ENCODE results near the gene CCL25.

Gene CCL25

GRCh38 chr19:8079988-8080387 lies 27.4 kb downstream of the CCL25 start:
- no peak overlapping the region for H3K4me3 ChIP-seq (ENCODE audit: control insufficient read depth, low read depth, low read length)
- no peak for TF ChIP-seq CTCF (conservative IDR thresholded peaks at IDR 0.05; ENCODE audit: control insufficient read depth, insufficient read depth, low read depth, low read length)

GRCh38 chr19:8080832-8081231 lies 28.3 kb downstream of the CCL25 start:
- no peak for TF ChIP-seq CTCF (conservative IDR thresholded peaks at IDR 0.05; ENCODE audit: control insufficient read depth, insufficient read depth, low read depth, low read length)
- no peak overlapping the region for H3K4me3 ChIP-seq (ENCODE audit: control insufficient read depth, low read depth, low read length)
- DNase-seq (ENCODE audit: low read depth), result no peak

More at GRCh38 chr19:8079988-8080387, 27.4 kb downstream of the CCL25 start:
- DNase-seq (ENCODE audit: low read depth), result no peak

GRCh38 chr19:8081569-8082550 lies 29.3 kb downstream of the CCL25 start:
- TF ChIP-seq CTCF (conservative IDR thresholded peaks at IDR 0.05; ENCODE audit: control insufficient read depth, insufficient read depth, low read depth, low read length), result no peak
- no peak overlapping the region for H3K4me3 ChIP-seq (ENCODE audit: control insufficient read depth, low read depth, low read length)
- DNase-seq (ENCODE audit: low read depth), result peak; percentile 7

GRCh38 chr19:8083141-8083540 lies 30.6 kb downstream of the CCL25 start:
- no peak for DNase-seq (ENCODE audit: low read depth)
- no peak overlapping the region for H3K4me3 ChIP-seq (ENCODE audit: control insufficient read depth, low read depth, low read length)
- TF ChIP-seq CTCF (conservative IDR thresholded peaks at IDR 0.05; ENCODE audit: control insufficient read depth, insufficient read depth, low read depth, low read length), result no peak

- TF ChIP-seq CTCF (conservative IDR thresholded peaks at IDR 0.05; ENCODE audit: control insufficient read depth, insufficient read depth, low read depth, low read length), result no peak
- no peak for DNase-seq (ENCODE audit: low read depth)
- no peak overlapping the region for H3K4me3 ChIP-seq (ENCODE audit: control insufficient read depth, low read depth, low read length)
Measured at GRCh38 chr19:8084152-8084551, 31.6 kb downstream of the CCL25 start.

GRCh38 chr19:8085598-8086408 lies 33.2 kb downstream of the CCL25 start:
- H3K4me3 ChIP-seq (ENCODE audit: control insufficient read depth, low read depth, low read length), result no peak overlapping the region
- DNase-seq (ENCODE audit: low read depth), result no peak
- no peak for TF ChIP-seq CTCF (conservative IDR thresholded peaks at IDR 0.05; ENCODE audit: control insufficient read depth, insufficient read depth, low read depth, low read length)
